SK-N-SH (cell line): ENCODE data around the gene TRDN.

Experiments
- CHD2 ChIP-seq: fragments of 150-350 bp; IDR thresholded peaks from 2 replicates; pipeline ENCODE4 v1.6.1; 2018; ENCODE audit warnings: low read length; ENCODE audit not compliant: partially characterized antibody
- EP300 ChIP-seq, 2 experiments: IDR thresholded peaks; 2 replicates each; pipeline versions ENCODE4 v1.4.0 to v1.6.1; 2012; ENCODE audit warnings: borderline replicate concordance in 1 of 2, low read depth in 1 of 2, low read length in 1 of 2
- MXI1 ChIP-seq: IDR thresholded peaks from 2 replicates; pipeline ENCODE4 v1.6.1; 2012; ENCODE audit warnings: mild to moderate bottlenecking, low read depth, low read length, improper control_type of control experiment
- RAD21 ChIP-seq: IDR thresholded peaks from 2 replicates; pipeline ENCODE4 v1.6.1; 2012; ENCODE audit warnings: mild to moderate bottlenecking, low read length
- RFX5 ChIP-seq: IDR thresholded peaks from 2 replicates; pipeline ENCODE4 v1.6.1; 2012; ENCODE audit warnings: mild to moderate bottlenecking, improper control_type of control experiment, low read length
- TAF1 ChIP-seq: IDR thresholded peaks from 2 replicates; pipeline ENCODE4 v1.6.1; 2012; ENCODE audit warnings: low read depth, mild to moderate bottlenecking, low read length, moderate library complexity, borderline replicate concordance
- TCF12 ChIP-seq: IDR thresholded peaks from 2 replicates; pipeline ENCODE4 v1.4.0; 2012
- TF ChIP-seq, protein P1 (sequence below): IDR thresholded peaks from 2 replicates; pipeline ENCODE4 v1.4.0; 2012; ENCODE audit warnings: low read depth, borderline replicate concordance
- TF ChIP-seq, protein P2 (sequence below): fragments of 200-600 bp; sonication (generic); IDR thresholded peaks from 2 replicates; pipeline ENCODE4 v1.6.1; 2017; ENCODE audit warnings: antibody characterized with exemption, mild to moderate bottlenecking, moderate library complexity
- TF ChIP-seq, protein P3 (sequence below): IDR thresholded peaks from 2 replicates; pipeline ENCODE4 v1.4.0; 2012; ENCODE audit warnings: low read depth
- TF ChIP-seq, protein P4 (sequence below): IDR thresholded peaks from 2 replicates; pipeline ENCODE4 v1.6.1; 2012; ENCODE audit warnings: mild to moderate bottlenecking, low read depth, low read length, moderate library complexity

DNA sequence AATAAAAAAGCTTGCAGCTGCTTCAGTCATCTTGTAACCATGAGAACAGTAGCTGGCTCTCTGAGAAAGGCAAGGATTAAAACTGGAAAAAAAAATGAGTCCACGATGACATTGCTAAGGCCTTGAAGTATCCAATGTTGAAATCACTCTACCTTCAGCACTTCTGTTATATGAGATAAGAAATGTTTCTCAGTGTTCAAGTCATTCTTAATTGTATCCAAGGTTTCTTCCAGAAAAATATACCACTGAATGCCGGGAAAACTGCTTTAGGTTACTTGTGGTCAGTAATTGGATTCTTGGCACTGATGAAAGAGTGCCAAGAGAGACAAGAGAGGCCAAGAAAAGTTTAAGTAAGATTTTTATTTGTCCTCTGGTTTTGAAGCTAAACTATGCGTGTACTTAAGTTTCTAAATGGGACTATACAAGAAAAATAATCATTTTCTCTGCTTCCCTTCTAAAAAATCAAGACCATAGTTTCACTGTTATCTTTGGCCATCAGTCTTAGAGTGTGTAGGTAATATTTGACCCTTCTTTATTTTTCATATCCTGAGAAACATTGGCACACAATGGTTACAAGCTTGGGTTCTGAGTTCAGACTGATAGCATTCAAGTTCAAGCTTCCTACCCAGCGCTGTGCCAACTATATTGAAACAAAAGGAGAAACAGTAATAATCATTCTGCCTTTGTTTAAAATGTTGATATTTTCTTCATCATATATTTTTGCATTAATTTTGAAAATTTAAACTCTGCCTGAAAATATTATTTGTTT lies 84.6 kb downstream of the TRDN start:
- TF ChIP-seq, protein P1, sequence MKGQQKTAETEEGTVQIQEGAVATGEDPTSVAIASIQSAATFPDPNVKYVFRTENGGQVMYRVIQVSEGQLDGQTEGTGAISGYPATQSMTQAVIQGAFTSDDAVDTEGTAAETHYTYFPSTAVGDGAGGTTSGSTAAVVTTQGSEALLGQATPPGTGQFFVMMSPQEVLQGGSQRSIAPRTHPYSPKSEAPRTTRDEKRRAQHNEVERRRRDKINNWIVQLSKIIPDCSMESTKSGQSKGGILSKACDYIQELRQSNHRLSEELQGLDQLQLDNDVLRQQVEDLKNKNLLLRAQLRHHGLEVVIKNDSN = no peak
- TF ChIP-seq, protein P2, sequence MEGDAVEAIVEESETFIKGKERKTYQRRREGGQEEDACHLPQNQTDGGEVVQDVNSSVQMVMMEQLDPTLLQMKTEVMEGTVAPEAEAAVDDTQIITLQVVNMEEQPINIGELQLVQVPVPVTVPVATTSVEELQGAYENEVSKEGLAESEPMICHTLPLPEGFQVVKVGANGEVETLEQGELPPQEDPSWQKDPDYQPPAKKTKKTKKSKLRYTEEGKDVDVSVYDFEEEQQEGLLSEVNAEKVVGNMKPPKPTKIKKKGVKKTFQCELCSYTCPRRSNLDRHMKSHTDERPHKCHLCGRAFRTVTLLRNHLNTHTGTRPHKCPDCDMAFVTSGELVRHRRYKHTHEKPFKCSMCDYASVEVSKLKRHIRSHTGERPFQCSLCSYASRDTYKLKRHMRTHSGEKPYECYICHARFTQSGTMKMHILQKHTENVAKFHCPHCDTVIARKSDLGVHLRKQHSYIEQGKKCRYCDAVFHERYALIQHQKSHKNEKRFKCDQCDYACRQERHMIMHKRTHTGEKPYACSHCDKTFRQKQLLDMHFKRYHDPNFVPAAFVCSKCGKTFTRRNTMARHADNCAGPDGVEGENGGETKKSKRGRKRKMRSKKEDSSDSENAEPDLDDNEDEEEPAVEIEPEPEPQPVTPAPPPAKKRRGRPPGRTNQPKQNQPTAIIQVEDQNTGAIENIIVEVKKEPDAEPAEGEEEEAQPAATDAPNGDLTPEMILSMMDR = no peak
- TF ChIP-seq, protein P3, sequence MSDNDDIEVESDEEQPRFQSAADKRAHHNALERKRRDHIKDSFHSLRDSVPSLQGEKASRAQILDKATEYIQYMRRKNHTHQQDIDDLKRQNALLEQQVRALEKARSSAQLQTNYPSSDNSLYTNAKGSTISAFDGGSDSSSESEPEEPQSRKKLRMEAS = no peak
- TF ChIP-seq RAD21 (no peak), RFX5 (no peak), TAF1 (no peak), CHD2 (no peak), MXI1 (no peak), EP300 (IDR thresholded peaks at IDR 0.05; ENCODE audit: borderline replicate concordance in 1 of 2, low read depth in 1 of 2, low read length in 1 of 2) (no peak), TCF12 (no peak)
- TF ChIP-seq, protein P4, sequence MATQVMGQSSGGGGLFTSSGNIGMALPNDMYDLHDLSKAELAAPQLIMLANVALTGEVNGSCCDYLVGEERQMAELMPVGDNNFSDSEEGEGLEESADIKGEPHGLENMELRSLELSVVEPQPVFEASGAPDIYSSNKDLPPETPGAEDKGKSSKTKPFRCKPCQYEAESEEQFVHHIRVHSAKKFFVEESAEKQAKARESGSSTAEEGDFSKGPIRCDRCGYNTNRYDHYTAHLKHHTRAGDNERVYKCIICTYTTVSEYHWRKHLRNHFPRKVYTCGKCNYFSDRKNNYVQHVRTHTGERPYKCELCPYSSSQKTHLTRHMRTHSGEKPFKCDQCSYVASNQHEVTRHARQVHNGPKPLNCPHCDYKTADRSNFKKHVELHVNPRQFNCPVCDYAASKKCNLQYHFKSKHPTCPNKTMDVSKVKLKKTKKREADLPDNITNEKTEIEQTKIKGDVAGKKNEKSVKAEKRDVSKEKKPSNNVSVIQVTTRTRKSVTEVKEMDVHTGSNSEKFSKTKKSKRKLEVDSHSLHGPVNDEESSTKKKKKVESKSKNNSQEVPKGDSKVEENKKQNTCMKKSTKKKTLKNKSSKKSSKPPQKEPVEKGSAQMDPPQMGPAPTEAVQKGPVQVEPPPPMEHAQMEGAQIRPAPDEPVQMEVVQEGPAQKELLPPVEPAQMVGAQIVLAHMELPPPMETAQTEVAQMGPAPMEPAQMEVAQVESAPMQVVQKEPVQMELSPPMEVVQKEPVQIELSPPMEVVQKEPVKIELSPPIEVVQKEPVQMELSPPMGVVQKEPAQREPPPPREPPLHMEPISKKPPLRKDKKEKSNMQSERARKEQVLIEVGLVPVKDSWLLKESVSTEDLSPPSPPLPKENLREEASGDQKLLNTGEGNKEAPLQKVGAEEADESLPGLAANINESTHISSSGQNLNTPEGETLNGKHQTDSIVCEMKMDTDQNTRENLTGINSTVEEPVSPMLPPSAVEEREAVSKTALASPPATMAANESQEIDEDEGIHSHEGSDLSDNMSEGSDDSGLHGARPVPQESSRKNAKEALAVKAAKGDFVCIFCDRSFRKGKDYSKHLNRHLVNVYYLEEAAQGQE = no peak
